HG03460 (cell line): ENCODE data around the gene WNT11.
"Not testable (repeated sequence)": the region's sequence is repeated elsewhere in the genome, so short reads cannot be mapped to it uniquely, and the experiment has no call there.

Experiments used
- ATAC-seq: cut with Tn5 transposase; IDR thresholded peaks from one replicate; pipeline ENCODE4 v1.9.1; 2021; ENCODE audit not compliant: unreplicated experiment

Gene WNT11

DNA sequence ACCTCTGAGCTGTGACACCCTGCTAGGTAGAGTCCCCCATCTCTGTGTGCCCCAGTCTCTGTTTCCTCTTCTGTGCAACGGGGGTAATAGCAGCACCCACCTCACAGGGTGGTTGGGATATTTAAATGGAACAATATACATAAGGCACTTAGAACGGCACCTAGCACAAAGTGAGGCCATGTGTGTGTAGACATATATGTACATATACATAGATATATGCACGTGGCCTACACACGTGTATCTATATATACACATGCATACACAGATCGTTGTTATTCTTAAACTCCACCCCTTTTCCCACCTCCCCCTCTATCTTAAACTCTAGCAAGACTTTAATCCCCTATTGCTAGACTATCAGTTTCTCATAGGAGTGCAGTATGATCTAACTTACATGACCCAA lies 2.4 kb downstream of the WNT11 start:
- no peak for ATAC-seq

GRCh38 chr11:76203131-76203925 lies 3.0 kb downstream of the WNT11 start:
- ATAC-seq: no peak

DNA sequence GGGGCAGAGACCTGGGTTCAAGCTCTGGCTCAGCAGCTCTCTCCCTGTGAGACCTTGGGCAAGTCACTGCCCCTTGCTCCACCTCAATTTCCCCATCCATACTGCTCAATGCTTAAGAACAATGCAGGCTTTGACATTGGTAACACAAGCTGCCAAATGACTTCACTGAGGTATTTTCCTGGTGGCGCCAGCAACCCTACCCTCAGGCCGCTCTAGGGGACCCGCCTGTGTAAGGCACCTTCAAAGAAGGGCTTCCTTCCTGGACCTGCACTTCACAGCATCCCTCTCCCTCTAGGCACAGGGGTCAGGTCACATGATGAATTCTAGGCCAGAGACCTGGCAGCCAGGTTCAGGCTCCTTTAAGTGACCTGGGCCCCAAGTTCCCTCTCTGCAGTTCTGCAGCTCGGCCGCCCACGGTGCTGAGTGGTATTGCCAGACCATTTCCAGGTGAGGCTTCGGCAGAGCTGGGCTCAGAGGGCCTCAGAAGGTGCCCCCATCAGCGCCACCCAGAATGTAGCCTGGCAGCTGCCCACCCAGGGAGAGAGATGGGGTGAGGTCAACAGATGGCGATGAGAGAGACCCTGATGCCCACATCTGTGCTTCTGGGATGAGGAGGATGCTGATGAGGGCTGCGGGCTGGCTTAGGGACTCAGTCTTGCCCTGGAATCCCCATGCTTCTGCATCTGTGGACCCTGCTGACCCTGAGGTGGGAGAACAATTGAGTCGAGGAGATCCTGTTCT lies 4.5 kb downstream of the WNT11 start:
- no peak for ATAC-seq

- ATAC-seq: no peak
These were observed 5.2 kb downstream of the WNT11 start for GRCh38 chr11:76201056-76201455.

GRCh38 chr11:76200006-76200940 lies 6.0 kb downstream of the WNT11 start:
- ATAC-seq: no peak

DNA sequence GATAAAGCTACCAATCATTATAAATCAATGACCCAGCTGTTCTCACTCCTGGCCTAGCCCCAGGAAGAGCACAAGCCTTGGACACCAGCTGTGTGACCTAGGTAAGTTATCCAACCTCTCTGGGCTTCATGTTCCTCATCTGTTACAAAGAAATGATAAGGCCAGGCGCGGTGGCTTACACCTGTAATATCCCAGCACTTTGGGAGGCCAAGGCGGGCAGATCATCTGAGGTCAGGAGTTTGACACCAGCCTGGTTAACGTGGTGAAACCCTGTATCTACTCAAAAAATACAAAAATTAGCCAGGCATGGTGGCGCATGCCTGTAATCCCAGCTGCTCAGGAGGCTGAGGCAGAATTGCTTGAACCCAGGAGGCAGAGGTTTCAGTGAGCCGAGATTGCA lies 7.6 kb downstream of the WNT11 start:
- not testable (repeated sequence) for ATAC-seq

DNA sequence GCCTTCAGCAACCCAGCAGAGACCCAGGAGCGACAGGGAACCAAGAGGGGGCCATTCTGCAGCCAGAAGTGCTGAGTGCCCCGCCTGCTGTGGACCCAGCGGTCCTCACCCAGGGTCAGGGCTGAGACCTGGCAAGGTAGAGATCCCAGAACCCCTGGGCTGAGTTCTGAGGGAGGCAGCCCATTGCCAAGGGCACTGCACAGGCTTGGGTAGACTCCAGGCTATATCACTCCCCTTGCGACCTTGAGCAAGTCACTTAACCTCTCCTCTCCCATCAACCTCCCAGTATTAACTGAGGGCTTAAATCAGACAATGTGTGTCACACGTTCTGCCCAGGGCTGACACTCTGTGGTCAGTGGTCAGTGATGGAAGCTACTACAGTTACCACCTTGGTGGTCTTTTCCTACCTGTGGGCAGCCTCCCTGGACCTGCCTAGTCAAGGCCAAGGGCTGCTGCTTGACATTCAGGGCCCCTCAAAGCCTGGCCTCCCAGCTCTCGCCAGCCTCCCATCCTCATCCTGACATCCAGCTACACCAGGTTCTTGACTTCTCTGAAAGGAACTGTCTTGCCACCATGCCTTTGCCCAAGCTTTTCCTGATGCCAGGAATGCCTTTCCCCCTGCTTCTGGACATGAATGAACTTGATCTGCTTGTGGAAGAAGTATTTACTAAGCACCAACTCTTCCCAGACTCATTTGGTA lies 8.2 kb downstream of the WNT11 start:
- ATAC-seq: no peak

DNA sequence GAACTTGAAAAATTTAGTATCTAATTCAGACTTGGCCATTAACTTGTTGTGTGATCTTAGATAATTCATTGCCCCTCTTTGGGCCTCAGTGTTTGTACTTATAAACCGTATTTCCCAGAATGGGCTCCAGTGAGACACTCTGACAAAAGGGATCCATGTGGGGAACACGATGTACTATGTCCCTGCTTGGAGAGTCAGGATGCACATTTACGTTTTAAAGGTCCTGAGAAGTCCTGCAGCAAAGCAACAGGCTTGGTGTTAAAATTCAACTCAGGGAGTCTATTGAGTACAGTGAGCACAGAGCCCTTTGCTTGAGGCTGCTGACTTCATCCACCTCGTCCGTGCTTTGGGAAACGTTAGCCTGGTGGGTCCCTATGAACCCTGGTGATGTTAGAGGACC lies 9.0 kb downstream of the WNT11 start:
- no peak for ATAC-seq

DNA sequence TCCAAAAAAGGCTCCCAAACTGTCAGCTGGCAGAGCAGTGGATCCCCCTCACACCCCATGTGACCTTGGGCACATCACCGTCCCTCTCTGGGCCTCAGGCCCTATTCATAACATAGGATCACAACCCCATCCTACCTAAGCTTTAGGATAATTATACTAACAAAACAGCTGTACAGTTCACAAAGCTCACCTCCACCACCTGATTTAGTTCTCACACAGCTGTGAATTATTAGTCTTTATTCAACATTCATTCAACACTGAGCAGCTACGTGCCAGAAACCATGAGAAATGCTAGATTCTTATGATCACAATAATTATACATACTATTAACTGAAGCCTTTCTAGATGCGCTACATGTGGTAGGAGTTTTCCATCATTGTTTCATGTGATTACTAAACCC lies 9.5 kb downstream of the WNT11 start:
- no peak for ATAC-seq

GRCh38 chr11:76194872-76195668 lies 11.2 kb downstream of the WNT11 start:
- no peak for ATAC-seq

DNA sequence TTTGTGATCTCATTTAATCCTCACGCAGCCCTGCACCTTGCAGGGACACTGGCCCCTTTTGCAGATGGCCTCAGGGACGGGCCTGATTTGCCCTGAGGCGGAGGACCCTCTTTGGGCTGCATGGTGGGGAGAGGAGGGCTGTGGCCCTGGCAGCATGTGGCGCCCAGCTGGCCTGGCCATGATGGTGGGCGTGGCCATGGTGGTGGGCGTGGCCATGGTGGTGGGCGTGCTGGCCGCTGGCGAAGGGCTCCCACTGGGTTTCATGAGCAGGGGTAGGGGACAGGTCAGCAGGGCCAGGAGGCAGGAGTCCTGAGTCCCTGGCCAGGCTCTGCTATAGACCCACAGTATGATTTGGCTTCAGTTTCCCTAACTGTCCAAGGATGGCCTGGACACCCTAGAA lies 13.1 kb downstream of the WNT11 start:
- no peak for ATAC-seq

GRCh38 chr11:76190376-76190775 lies 15.9 kb downstream of the WNT11 start:
- ATAC-seq: no peak

DNA sequence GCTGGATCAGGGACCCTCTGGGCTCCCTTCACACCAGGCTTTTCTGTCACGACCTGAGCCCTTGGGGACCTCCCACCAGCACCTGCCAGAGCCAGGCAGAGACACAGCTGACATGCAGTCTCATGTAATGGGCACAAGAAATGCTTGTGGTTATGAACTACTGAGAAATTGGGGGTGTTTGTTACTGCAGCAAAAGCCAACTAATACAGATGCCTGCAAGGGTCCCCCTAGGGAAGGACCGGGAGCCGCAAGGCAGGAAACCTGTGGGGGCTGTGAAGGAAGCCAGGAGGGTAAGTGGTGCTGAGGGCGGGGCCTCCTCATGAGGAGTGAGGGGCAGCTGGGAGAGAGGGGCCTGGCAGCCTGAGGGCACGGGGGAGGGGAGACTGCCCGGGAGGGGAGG lies 16.6 kb downstream of the WNT11 start:
- no peak for ATAC-seq

GRCh38 chr11:76188873-76189272 lies 17.4 kb downstream of the WNT11 start:
- ATAC-seq: no peak

- no peak for ATAC-seq
These were observed 19.5 kb downstream of the WNT11 start for GRCh38 chr11:76186776-76187279.

- no peak for ATAC-seq
These were observed 20.3 kb downstream of the WNT11 start for GRCh38 chr11:76185931-76186401.

DNA sequence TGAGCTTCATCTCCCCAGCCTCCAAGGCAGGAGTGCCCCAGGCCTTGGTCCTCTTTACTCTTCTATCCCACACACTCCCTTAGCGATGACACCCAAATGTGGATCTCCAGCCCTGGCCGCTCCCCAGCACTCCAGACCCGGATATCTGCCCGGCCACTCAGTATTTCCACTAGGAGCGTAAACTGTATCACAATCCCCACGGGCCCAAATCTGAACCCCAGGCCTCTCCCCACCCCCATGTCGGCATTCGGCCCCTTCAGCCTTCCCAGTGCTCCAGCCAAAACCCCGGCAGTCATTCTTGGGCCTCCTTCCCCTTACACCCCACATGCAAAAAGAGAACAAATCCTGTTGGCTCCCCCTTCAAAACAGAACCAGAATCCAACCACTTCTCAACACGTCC lies 20.8 kb downstream of the WNT11 start:
- ATAC-seq: no peak

DNA sequence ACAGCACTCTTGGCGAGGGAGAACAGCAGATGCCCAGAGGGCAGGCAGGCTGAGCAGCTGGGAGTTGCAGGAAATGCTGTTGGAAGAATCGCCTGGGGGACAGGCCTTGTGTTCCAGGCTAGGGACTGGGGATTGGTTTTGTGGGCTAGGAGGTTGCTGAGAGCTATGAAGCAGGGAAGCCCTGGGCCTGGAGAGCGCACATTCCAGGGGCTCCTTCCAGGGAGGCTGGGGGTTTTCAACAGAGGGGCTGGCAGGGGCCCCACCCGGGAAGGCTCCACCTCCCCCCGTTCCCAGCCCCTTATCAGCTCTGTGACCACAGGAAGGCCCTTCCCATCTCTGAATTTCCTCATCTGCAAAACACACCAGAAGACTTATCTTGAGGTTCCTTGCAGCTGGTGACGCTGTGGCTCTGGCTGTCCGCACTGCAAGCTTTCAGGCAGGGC lies 21.7 kb downstream of the WNT11 start:
- no peak for ATAC-seq

DNA sequence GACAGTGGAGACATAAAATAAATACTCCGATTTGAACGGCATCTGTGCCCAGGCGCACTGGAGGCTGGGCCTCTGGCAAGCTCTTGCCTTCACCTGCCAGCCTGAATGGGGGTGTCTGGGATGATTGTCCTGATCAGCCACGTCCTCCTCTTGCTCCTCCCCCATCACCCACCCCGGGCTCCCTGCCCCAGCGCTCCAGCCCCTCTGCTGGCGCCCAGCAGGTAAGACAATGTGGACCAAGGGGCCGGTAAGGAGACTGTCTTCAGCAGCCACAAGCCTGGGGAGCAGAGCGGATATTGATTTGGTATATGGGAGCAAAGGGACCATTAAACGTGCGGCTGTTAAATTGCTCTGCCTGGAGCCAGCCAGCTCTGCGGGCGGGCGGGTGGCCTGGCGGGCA lies 24.9 kb downstream of the WNT11 start:
- ATAC-seq: no peak

GRCh38 chr11:76179147-76179546 lies 27.2 kb downstream of the WNT11 start:
- ATAC-seq: no peak
